ENCODE results near the gene SNED1.

Gene SNED1

GRCh38 chr2:241070811-241071676 lies 72.6 kb downstream of the SNED1 start:
- no peaks in the 10 kb centered on the region for H3K9me2 ChIP-seq (replicated peaks; ENCODE audit: low read depth, low read length)
- no peaks in the 10 kb centered on the region for H3K9me3 ChIP-seq (ENCODE audit: insufficient read depth, low read depth, low read length)
- H4K20me1 ChIP-seq (ENCODE audit: insufficient read depth, low read length, poor library complexity, severe bottlenecking), result no peaks in the 10 kb centered on the region
- H3K27me3 ChIP-seq (ENCODE audit: insufficient read depth, low read length, poor library complexity, severe bottlenecking), result no peaks in the 10 kb centered on the region
- H3K4me1 ChIP-seq (ENCODE audit: insufficient read depth, low read length, poor library complexity, severe bottlenecking), result no peaks in the 10 kb centered on the region
- no peaks in the 10 kb centered on the region for H3K36me3 ChIP-seq (ENCODE audit: insufficient read depth, low read length)
- no peaks in the 10 kb centered on the region for H3F3A ChIP-seq (ENCODE audit: low read depth)
- TF ChIP-seq EZH2phosphoT487 (IDR thresholded peaks at IDR 0.05; ENCODE audit: borderline replicate concordance), result no peak
- TF ChIP-seq, protein P1, sequence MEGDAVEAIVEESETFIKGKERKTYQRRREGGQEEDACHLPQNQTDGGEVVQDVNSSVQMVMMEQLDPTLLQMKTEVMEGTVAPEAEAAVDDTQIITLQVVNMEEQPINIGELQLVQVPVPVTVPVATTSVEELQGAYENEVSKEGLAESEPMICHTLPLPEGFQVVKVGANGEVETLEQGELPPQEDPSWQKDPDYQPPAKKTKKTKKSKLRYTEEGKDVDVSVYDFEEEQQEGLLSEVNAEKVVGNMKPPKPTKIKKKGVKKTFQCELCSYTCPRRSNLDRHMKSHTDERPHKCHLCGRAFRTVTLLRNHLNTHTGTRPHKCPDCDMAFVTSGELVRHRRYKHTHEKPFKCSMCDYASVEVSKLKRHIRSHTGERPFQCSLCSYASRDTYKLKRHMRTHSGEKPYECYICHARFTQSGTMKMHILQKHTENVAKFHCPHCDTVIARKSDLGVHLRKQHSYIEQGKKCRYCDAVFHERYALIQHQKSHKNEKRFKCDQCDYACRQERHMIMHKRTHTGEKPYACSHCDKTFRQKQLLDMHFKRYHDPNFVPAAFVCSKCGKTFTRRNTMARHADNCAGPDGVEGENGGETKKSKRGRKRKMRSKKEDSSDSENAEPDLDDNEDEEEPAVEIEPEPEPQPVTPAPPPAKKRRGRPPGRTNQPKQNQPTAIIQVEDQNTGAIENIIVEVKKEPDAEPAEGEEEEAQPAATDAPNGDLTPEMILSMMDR (conservative IDR thresholded peaks at IDR 0.05; ENCODE audit: low read length), result no peak
- H3K79me2 ChIP-seq (ENCODE audit: insufficient read depth, low read length), result no peaks in the 10 kb centered on the region
- no peak overlapping the region for H3K4me2 ChIP-seq (ENCODE audit: low read depth, low read length, poor library complexity, severe bottlenecking)
- H2AFZ ChIP-seq (ENCODE audit: low read length), result no peak overlapping the region
- no peak overlapping the region for H3K9ac ChIP-seq (ENCODE audit: low read depth, low read length, poor library complexity, severe bottlenecking)
- H3K4me3 ChIP-seq (ENCODE audit: low read length, poor library complexity, severe bottlenecking), result no peak overlapping the region

GRCh38 chr2:241071677-241072111 lies 73.3 kb downstream of the SNED1 start:
- Histone ChIP-seq H3K4me3 (ENCODE audit: low read length, poor library complexity, severe bottlenecking) (no peak overlapping the region), H3K36me3 (ENCODE audit: insufficient read depth, low read length) (no peaks in the 10 kb centered on the region), H3K9ac (ENCODE audit: low read depth, low read length, poor library complexity, severe bottlenecking) (no peak overlapping the region), H3K79me2 (ENCODE audit: insufficient read depth, low read length) (no peaks in the 10 kb centered on the region), H3K4me2 (ENCODE audit: low read depth, low read length, poor library complexity, severe bottlenecking) (no peak overlapping the region), H2AFZ (ENCODE audit: low read length) (no peak overlapping the region), H3F3A (ENCODE audit: low read depth) (no peaks in the 10 kb centered on the region), H4K20me1 (ENCODE audit: insufficient read depth, low read length, poor library complexity, severe bottlenecking) (no peaks in the 10 kb centered on the region), H3K4me1 (ENCODE audit: insufficient read depth, low read length, poor library complexity, severe bottlenecking) (no peaks in the 10 kb centered on the region), H3K9me2 (replicated peaks; ENCODE audit: low read depth, low read length) (no peaks in the 10 kb centered on the region), H3K9me3 (ENCODE audit: insufficient read depth, low read depth, low read length) (no peaks in the 10 kb centered on the region), H3K27me3 (ENCODE audit: insufficient read depth, low read length, poor library complexity, severe bottlenecking) (no peaks in the 10 kb centered on the region)
- TF ChIP-seq, protein P1 (conservative IDR thresholded peaks at IDR 0.05; ENCODE audit: low read length), result no peak
- no peak for TF ChIP-seq EZH2phosphoT487 (IDR thresholded peaks at IDR 0.05; ENCODE audit: borderline replicate concordance)

GRCh38 chr2:241072151-241072550 lies 73.7 kb downstream of the SNED1 start:
- Histone ChIP-seq H3K4me3 (ENCODE audit: low read length, poor library complexity, severe bottlenecking) (no peak overlapping the region), H3F3A (ENCODE audit: low read depth) (no peaks in the 10 kb centered on the region), H3K36me3 (ENCODE audit: insufficient read depth, low read length) (no peaks in the 10 kb centered on the region), H3K4me1 (ENCODE audit: insufficient read depth, low read length, poor library complexity, severe bottlenecking) (no peaks in the 10 kb centered on the region), H4K20me1 (ENCODE audit: insufficient read depth, low read length, poor library complexity, severe bottlenecking) (no peaks in the 10 kb centered on the region), H3K4me2 (ENCODE audit: low read depth, low read length, poor library complexity, severe bottlenecking) (no peak overlapping the region), H2AFZ (ENCODE audit: low read length) (no peak overlapping the region), H3K27me3 (ENCODE audit: insufficient read depth, low read length, poor library complexity, severe bottlenecking) (no peaks in the 10 kb centered on the region), H3K79me2 (ENCODE audit: insufficient read depth, low read length) (no peaks in the 10 kb centered on the region), H3K9me2 (replicated peaks; ENCODE audit: low read depth, low read length) (no peaks in the 10 kb centered on the region), H3K9me3 (ENCODE audit: insufficient read depth, low read depth, low read length) (no peaks in the 10 kb centered on the region), H3K9ac (ENCODE audit: low read depth, low read length, poor library complexity, severe bottlenecking) (no peak overlapping the region)
- TF ChIP-seq, protein P1 (conservative IDR thresholded peaks at IDR 0.05; ENCODE audit: low read length), result no peak
- TF ChIP-seq EZH2phosphoT487 (IDR thresholded peaks at IDR 0.05; ENCODE audit: borderline replicate concordance), result no peak

Measured in Loucy (cell line).